ENCODE results near the gene GRIP1. TPM values are rescaled to one million over a fixed set of nuclear protein-coding genes. Genes with fewer than 3 reads are reported as not detected.

Gene GRIP1
- total and polyA plus RNA-seq, 2 donors (not counting 3 experiments of a cell fraction or from before 2014, with no cell fraction given): 0.04 to 0.69 TPM

GRCh38 chr12:66529934-66530333 is 148.9 kb downstream of the GRIP1 start:
- POLR2A ChIA-PET: no interaction called here
- no peak for FAIRE-seq
- Histone ChIP-seq H3K79me2 (ENCODE audit: control insufficient read depth, insufficient read depth, low read length) (no peaks in the 10 kb centered on the region), H3K4me1 (ENCODE audit: control insufficient read depth, extremely low read depth, insufficient read depth, low read length) (peaks cover 8% of the 10 kb centered on the region), H3K4me2 (ENCODE audit: insufficient read depth, low read length) (peak overlapping the region; percentile 21), H3K4me3 (replicated peaks in 1 of 3; ENCODE audit: insufficient read depth in 1 of 3, low read depth in 1 of 3, low read length in 3 of 3) (no peak overlapping the region), H3K9me1 (replicated peaks; ENCODE audit: control insufficient read depth, extremely low read depth, insufficient read depth, low read length) (no peaks in the 10 kb centered on the region), H3K9ac (replicated peaks; ENCODE audit: extremely low read depth, insufficient read depth, low read length) (no peak overlapping the region), H4K20me1 (replicated peaks; ENCODE audit: control insufficient read depth, extremely low read depth, insufficient read depth, low read length) (no peaks in the 10 kb centered on the region), H2AFZ (ENCODE audit: low read depth, low read length) (no peak overlapping the region), H3K27ac (ENCODE audit: insufficient read depth, low read depth, low read length) (no peak overlapping the region), H3K36me3 (ENCODE audit: control insufficient read depth in 2 of 2, extremely low read depth in 1 of 2, insufficient read depth in 2 of 2, low read length in 2 of 2) (no peaks in the 10 kb centered on the region), H3K27me3 (ENCODE audit: control insufficient read depth in 2 of 2, insufficient read depth in 2 of 2, low read length in 2 of 2) (no peaks in the 10 kb centered on the region), H3K9me3 (replicated peaks; ENCODE audit: control insufficient read depth, insufficient read depth, low read length) (no peaks in the 10 kb centered on the region)
- CTCF ChIA-PET: interaction anchor here (0.8 to 1.4 kb wide), 2 partner anchors 19 to 251 kb away, joined by 3 to 5 read pairs; no protein-coding TSS in a partner anchor
- dilution Hi-C loops (cut with MboI; ENCODE audit: extremely low pct_ligation_motif_present, low sequenced_read_pairs): no loop called here
- TF ChIP-seq JUN (IDR thresholded peaks at IDR 0.05; ENCODE audit: borderline replicate concordance, insufficient read depth, insufficient read length, low read depth): peak; percentile 51
- TF ChIP-seq POLR2AphosphoS5 (IDR thresholded peaks at IDR 0.05; ENCODE audit: insufficient read depth, low read depth, low read length): no peak
- no peak for TF ChIP-seq MYC (IDR thresholded peaks at IDR 0.05; ENCODE audit: low read depth, low read length)
- no peak for TF ChIP-seq EZH2 (IDR thresholded peaks at IDR 0.05; ENCODE audit: borderline replicate concordance, low read depth, low read length, severe bottlenecking)
- TF ChIP-seq, protein P1, sequence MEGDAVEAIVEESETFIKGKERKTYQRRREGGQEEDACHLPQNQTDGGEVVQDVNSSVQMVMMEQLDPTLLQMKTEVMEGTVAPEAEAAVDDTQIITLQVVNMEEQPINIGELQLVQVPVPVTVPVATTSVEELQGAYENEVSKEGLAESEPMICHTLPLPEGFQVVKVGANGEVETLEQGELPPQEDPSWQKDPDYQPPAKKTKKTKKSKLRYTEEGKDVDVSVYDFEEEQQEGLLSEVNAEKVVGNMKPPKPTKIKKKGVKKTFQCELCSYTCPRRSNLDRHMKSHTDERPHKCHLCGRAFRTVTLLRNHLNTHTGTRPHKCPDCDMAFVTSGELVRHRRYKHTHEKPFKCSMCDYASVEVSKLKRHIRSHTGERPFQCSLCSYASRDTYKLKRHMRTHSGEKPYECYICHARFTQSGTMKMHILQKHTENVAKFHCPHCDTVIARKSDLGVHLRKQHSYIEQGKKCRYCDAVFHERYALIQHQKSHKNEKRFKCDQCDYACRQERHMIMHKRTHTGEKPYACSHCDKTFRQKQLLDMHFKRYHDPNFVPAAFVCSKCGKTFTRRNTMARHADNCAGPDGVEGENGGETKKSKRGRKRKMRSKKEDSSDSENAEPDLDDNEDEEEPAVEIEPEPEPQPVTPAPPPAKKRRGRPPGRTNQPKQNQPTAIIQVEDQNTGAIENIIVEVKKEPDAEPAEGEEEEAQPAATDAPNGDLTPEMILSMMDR (IDR thresholded peaks at IDR 0.05; ENCODE audit: extremely low read depth in 1 of 2, insufficient read depth in 1 of 2, low read depth in 1 of 2, low read length in 2 of 2): no peak
- TF ChIP-seq FOS (IDR thresholded peaks at IDR 0.05; ENCODE audit: borderline replicate concordance, insufficient read depth, low read length): peak; percentile 50
- no peak for TF ChIP-seq POLR2A (IDR thresholded peaks at IDR 0.05; ENCODE audit: low read depth, low read length)
- TF ChIP-seq, protein P2, sequence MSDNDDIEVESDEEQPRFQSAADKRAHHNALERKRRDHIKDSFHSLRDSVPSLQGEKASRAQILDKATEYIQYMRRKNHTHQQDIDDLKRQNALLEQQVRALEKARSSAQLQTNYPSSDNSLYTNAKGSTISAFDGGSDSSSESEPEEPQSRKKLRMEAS (IDR thresholded peaks at IDR 0.05; ENCODE audit: insufficient read depth, insufficient read length): no peak
- peak; percentile 82 for TF ChIP-seq GATA2 (IDR thresholded peaks at IDR 0.05; ENCODE audit: insufficient read depth, insufficient read length, low read depth, low read length)
- peak; percentile 33 for DNase-seq (ENCODE audit: low read depth, low spot score)
- no TSS peak for BruUV-seq (replicated peaks)
- intact Hi-C loops (cut with micrococcal nuclease): no loop called here

Measured in endothelial cell of umbilical vein (primary cell).